CD4-positive, alpha-beta T cell treated with Interleukin-4 for 4 hours (primary cell): Measurements from ENCODE around the gene MALAT1.
"Not testable (repeated sequence)": the region's sequence is repeated elsewhere in the genome, so short reads cannot be mapped to it uniquely, and the experiment has no call there.

Experiments used
- DNase-seq: peaks from one replicate; pipeline ENCODE4 v3.0.0-alpha.2; 2020

The MALAT1 gene

DNA sequence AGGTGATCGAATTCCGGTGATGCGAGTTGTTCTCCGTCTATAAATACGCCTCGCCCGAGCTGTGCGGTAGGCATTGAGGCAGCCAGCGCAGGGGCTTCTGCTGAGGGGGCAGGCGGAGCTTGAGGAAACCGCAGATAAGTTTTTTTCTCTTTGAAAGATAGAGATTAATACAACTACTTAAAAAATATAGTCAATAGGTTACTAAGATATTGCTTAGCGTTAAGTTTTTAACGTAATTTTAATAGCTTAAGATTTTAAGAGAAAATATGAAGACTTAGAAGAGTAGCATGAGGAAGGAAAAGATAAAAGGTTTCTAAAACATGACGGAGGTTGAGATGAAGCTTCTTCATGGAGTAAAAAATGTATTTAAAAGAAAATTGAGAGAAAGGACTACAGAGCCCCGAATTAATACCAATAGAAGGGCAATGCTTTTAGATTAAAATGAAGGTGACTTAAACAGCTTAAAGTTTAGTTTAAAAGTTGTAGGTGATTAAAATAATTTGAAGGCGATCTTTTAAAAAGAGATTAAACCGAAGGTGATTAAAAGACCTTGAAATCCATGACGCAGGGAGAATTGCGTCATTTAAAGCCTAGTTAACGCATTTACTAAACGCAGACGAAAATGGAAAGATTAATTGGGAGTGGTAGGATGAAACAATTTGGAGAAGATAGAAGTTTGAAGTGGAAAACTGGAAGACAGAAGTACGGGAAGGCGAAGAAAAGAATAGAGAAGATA is at the start of gene MALAT1:
MALAT1 (plus strand) TSS at position 69 of the 736 bp plus-strand sequence.
- peak; percentile 97 for DNase-seq

- not testable (repeated sequence) for DNase-seq
Measured at GRCh38 chr11:65451301-65451700, 47.5 kb upstream of the MALAT1 start.

- not testable (repeated sequence) for DNase-seq
Measured at GRCh38 chr11:65452259-65452658, 46.6 kb upstream of the MALAT1 start.

- DNase-seq = no peak
Measured at GRCh38 chr11:65452806-65453490, 45.9 kb upstream of the MALAT1 start.

GRCh38 chr11:65454311-65454695 is 44.5 kb upstream of the MALAT1 start:
- DNase-seq = no peak

DNA sequence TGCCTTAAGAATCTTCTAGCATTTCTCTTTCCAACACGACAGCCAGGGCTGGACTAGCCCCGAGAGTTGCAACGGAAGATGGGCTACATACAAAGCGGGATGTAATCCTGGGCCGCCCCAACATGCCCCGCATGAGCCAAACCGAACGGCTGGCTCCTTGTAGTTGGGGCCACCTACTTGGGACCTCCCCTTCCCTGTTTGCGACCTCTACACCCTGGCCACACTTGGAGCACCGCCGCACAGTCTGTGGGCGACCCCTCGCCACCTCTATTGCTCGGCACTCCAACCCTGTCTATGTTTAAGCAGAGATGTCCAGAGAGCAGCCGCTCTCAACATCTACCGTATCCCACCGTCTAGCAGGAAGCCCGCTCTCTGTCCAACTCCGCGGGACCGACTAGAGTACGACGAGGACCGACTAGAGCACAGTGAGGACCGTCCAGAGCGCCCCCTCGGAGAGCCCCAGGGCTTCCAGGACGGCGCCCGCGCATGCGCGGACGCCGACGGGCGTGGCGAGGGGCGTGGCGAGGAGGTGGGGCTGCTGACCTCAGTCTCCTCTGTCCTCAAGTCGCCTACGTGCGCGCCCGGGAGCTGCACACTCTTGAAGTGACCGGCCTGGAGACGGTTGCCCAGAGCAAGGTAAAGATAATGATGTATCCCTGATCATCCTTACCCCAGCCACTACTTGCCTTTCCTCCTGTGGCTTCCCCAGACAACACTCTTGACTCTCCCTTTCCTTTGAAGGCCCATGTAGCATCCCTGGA is 44.0 kb upstream of the MALAT1 start:
- peak; percentile 72 for DNase-seq

DNA sequence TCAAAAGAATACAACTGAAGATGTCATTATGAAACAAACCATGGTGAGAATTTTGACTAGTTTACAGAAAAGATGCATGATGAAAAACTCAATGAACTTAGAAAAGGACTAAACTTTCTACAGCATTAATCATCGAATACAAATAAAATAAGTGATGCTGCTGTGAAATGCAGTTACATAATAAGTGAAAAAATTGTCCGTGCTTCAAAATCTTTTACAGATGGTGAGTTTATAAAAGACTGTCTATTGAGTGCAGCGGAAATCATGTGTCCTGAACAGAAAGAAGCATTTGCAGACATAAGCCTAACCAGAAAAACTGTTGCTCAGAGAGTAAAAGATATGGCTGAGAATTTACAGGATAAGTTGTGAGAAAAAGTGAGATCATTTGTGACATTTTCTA is 42.4 kb upstream of the MALAT1 start:
- DNase-seq = no peak

DNA sequence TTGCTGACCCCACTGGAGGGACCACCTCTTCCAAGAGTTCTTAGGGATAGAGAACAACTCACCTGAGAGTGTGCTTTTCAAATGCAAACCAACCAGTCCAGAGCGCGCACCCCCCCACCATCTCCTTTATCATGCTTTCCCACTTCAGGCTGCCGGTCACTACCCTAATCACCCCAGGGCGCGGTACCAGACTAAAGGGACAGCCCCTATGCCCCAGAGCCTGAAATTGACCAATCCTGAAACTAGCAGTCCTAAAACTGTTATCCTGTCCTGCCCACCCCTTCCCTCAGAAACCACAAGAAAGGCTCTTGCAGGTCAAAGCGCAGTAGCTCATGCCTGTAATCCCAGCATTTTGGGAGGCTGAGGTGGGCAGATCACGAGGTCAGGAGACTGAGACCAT is 39.3 kb upstream of the MALAT1 start:
- no peak for DNase-seq

DNA sequence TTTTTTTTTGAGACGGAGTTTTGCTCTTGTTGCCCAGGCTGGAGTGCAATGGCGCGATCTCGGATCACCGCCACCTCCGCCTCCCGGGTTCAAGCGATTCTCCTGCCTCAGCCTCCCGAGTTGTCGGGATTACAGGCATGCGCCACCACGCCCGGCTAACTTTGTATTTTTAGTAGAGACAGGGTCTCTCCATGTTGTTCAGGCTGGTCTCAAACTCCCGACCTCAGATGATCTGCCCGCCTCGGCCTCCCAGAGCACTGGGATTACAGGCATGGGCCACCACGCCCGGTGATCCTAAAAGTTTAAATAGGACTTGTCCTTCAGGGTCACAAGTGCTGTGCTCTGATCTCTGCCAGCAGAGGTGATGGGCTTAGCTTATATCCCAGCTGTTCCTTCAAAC is 33.4 kb upstream of the MALAT1 start:
- DNase-seq = not testable (repeated sequence)

DNA sequence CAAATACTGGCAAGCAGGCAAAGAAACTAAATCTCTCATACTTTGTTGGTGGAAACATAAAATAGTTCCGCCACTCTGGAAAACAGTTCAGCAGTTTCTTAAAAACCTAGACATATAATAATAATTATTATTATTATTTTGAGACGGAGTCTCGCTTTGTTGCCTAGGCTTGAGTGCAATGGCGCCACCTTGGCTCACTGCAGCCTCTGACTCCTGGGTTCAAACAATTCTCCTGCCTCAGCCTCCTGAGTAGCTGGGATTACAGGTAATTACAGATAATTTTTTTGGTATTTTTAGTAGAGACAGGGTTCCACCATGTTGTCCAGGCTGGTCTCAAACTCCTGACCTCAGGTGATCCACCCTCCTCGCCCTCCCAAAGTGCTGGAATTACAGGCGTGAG is 31.5 kb upstream of the MALAT1 start:
- DNase-seq = not testable (repeated sequence)

DNA sequence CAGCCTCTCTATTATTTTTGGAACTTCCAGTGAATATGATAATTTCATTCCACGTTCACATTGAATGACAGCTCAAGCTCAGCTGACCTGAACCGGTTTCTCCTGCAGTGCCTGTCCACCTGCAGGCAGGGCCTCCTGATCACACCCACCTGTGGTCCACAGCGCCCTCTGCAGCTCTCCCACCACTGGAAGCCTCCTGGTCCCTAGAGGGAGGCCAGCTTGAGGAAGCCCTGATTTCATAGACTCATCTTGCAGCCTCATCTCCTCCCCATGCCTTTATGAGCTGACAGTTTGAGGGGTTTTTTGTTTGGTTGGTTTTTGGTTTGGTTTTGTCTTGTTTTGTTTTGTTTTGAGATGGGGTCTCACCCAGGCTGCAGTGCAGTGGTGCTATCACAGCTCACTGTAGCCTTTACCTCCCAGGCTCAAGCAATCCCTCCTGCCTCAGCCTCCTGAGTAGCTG is 29.9 kb upstream of the MALAT1 start:
- peak; percentile 67 for DNase-seq

DNA sequence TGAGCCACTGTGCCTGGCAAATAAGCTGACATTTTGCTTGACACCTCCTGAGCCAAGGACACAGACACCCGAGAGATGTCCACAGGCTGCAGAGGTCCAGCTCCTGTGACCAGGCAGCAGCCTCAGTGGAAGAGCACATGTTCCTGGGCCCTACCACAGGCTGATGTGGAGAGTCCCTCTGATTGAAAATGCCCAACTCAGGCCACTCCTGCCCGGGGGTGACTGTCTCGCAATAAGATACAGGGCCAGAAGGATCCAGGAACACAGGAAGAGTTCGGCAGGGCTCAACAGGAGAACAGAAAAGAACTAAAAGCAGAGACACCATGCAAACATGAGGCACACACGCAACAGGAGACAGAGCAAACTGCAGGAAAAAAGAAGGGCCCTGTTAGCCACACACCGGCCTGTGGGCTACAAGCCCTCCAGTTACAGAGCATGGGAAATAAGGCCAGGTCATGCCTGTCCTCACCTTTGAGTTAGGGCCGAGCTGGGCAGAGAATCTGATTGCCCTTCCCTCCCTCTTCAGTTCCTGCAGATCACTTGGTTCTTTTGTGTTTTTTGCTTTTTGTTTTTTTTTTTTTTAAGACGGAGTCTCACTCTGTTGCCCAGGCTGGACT is 28.3 kb upstream of the MALAT1 start:
- DNase-seq = no peak

GRCh38 chr11:65471447-65471891 is 27.4 kb upstream of the MALAT1 start:
- DNase-seq = no peak

- DNase-seq = not testable (repeated sequence)
Measured at GRCh38 chr11:65472588-65473277, 26.1 kb upstream of the MALAT1 start.

DNA sequence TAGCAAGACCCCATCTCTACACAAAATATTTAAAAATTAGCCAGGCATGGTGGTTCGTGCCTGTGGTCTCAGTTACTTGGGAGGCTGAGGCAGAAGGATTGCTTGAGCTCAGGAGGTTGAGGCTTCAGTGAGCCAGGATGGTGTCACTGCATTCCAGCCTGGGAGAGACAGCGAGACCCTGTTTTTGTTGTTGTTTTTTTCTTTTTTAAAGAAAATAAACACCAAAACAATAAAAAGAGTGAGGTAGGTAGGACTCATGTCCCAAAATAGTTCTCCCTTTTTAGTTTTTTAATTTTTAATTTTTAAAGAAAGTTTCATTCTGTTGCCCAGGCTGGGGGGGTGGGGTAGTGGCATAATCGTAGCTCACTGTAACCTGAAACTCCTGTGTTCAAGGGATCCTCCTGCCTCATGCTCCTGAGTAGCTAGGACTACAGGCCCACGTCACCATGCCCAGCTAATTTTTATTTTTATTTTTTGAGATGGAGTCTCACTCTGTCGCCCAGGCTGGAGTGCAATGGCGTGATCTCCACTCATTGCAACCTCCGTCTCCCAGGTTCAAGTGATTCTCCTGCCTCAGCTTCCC is 25.5 kb upstream of the MALAT1 start:
- DNase-seq = no peak

DNA sequence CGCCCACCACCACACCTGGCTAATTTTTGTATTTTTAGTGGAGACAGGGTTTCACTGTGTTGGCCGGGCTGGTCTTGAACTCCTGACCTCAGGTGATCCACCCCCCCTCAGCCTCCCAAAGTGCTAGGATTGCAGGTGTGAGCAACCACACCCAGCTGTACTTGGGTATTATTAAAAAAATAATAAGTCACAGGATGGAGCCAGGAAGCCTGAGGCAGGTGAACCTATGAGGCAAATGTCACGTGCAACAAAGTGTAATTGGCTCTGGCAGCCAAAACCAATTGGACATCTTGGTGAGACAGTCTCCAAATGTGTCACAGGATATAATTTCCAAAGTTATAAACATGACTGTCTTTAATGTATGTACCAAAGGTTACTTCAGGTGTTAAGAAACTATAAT is 24.0 kb upstream of the MALAT1 start:
- no peak for DNase-seq

GRCh38 chr11:65476632-65477148 is 22.2 kb upstream of the MALAT1 start:
- no peak for DNase-seq

- peak; percentile 91 for DNase-seq
Measured at GRCh38 chr11:65477149-65477965, 21.5 kb upstream of the MALAT1 start.

GRCh38 chr11:65478388-65479183 is 20.3 kb upstream of the MALAT1 start:
- no peak for DNase-seq
